Fibroblast of the aortic adventitia (primary cell): ENCODE data around the gene COG6. TPM values are rescaled to one million over a fixed set of nuclear protein-coding genes. Genes with fewer than 3 reads are reported as not detected.

Experiments
- DNase-seq: peaks from one replicate; pipeline ENCODE4 v3.0.0-alpha.2; 2010; ENCODE audit warnings: low read depth
- H3K4me3 ChIP-seq: 2 replicates; pipeline ENCODE4 v1.5.1; 2011; ENCODE audit warnings: low read depth, mild to moderate bottlenecking, control low read depth, low read length, moderate library complexity
- CTCF ChIP-seq: IDR thresholded peaks from 2 replicates; pipeline ENCODE4 v1.5.1; 2011; ENCODE audit warnings: mild to moderate bottlenecking, low read length, control low read depth, inconsistent platforms; ENCODE audit not compliant: insufficient read depth
- total RNA-seq: library from RNA; depleted of rRNA; stranded (reverse); fragments of >200 nt; gene quantifications from 2 replicates; pipeline ENCODE4 v1.2.3, GENCODE V29; 2012; ENCODE audit warnings: low replicate concordance

The COG6 gene
- total RNA-seq, 1 donor: 41.4 TPM

DNA sequence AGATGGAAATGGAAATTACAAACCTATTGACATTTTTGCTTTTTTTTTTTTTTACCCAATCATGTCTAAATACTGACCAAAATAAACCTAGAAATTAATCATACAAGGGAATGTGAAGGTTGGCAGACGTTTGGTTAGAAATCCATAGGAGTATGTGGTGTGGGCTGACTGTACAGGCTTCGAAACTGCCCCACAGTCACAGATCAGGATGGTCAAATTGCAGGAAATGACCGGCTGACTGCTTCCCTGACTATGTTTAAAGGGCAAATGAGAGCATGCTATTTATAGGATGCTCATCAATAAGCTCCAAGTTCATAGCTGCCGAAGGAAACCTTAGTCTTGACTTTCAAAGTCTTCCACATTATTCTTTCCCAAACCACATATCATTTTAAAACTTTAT lies 118.4 kb downstream of the COG6 start:
- peak; percentile 53 for DNase-seq
- no peak for TF ChIP-seq CTCF
- no peak overlapping the region for H3K4me3 ChIP-seq

GRCh38 chr13:39776439-39776838 lies 121.0 kb downstream of the COG6 start:
- no peak overlapping the region for H3K4me3 ChIP-seq
- no peak for TF ChIP-seq CTCF

DNA sequence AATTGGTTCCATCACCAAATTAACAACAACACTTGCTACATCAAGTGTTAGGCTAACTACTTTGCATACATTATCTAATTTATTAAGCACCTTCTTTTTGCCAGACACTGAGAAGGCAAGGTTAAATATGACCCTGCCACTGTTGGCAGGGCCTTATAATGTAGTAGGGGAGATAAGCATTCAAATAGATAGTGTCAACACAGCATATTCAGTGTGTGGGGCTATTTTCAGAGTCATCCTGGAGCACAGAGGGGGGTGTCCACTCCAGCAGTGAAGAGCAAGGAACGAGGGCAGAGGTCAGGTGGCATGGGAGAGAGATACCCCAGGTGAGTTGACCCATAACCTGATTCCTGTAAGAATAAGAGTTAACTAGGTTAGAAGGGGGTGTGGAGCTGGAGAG lies 121.6 kb downstream of the COG6 start:
- no peak for TF ChIP-seq CTCF
- DNase-seq: no peak
- no peak overlapping the region for H3K4me3 ChIP-seq

More at GRCh38 chr13:39776439-39776838, 121.0 kb downstream of the COG6 start:
- peak; percentile 76 for DNase-seq

DNA sequence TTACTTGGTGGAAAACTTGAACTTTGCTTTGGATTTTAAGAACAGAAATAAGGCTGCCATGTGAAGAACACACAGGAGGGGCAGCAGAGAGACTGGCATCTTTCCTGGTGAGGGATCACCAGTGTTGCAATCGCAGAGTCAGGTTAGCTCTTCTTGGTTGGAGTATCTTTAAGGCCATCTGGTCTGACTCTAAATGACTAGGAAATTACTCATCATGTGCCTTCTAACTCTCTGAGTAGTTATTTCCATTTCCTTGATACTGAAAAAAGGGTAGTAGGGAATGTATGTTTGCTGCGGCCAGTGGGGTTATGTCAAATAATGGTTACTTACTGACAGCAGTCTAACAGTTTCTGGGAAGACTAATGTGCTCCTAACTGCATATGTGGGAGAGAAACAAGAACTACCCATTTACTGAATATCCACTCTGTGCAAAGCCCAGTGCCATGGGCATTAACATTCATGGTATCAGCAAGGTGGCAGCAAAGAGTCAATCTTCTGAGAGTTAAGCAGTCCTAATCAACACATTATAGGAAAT lies 122.1 kb downstream of the COG6 start:
- peak; percentile 53 for TF ChIP-seq CTCF
- H3K4me3 ChIP-seq: no peak overlapping the region
- peak; percentile 84 for DNase-seq

DNA sequence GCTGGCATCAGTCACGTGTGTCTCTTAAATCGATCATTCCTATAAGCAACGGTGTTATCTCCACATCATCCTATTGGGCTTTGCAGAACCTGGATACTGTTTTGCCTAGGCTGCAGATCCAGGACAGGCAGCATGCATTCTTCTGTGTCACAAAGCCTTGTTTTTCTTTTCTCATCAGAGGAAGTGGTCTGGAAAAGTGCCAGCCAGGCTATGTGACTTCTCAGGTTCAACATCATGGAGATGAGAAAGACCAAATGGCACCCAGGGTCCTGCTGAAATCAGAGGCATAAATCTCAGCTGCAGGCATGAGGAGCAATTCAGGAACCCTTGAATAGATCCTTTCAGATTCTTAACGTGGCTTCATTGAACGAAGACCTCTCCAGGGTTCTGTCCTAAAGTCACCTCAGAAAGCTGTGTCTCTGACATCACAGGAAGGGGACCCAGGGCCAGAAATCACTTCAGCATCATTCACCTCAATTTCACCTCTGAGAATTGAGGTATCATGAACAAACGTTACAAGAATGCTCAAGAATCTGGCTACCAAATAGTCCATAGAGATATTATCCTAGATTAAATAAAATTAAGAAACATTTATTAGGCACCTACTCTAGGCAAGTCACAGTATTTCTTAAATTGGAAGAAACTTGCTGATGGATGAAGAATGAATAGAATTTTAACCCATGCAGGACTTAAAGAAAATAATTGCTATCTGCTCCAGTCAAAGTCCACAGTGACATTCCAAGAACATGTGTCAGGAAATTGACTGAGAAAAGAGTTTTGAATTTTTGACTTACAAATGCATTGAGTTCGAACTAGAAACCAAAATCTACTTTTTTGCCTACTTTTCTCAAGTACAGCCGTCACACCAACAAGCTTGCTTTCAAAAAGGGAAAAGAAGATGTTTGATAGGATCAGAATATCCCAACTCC lies 124.1 kb downstream of the COG6 start:
- peak; percentile 49 for DNase-seq
- H3K4me3 ChIP-seq: no peak overlapping the region
- TF ChIP-seq CTCF: no peak

- H3K4me3 ChIP-seq: no peak overlapping the region
- peak; percentile 13 for DNase-seq
- no peak for TF ChIP-seq CTCF
Observed at GRCh38 chr13:39780711-39781110, 125.2 kb downstream of the COG6 start.
